Coronary artery (tissue), 2 donors: ENCODE results near the gene CHDH.
A peak's percentile ranks its signal among the peaks of the same experiment; 100 is the strongest.

ENCODE experiments used
- DNase-seq: peaks from one replicate; pipeline ENCODE4 v3.0.0-alpha.2; 2017; ENCODE audit warnings: low spot score
- H3K27ac ChIP-seq, 2 donors: fragments of 200-600 bp; sonication (generic); one replicate each; pipeline ENCODE4 v1.5.1; 2016 to 2019
- H3K4me3 ChIP-seq: fragments of 200-600 bp; sonication (generic); 2 replicates; pipeline ENCODE4 v1.5.1; 2016; ENCODE audit warnings: mild to moderate bottlenecking, moderate library complexity
- TF ChIP-seq, protein P1 (sequence below): fragments of 200-600 bp; sonication (generic); IDR thresholded peaks from one replicate; pipeline ENCODE4 v1.5.1; 2019; ENCODE audit warnings: antibody characterized with exemption

Gene CHDH

DNA sequence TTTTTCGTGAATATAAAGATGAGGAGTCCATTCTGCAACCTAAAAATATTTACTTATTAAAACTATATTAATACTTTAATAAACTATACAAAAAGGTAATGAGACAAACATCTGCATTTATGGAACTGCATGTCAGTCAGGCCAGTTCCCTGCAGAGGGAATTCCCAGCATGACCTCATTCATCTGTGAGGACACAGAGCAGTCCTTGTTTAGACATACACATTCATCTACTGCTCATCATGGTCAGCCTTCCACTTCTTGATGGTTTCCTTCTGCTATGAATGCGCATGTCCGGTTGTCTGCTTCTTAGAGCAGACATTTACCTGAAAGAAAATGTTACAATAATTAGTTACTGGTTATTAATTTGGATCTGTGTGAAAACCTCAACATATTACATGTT is 39.0 kb upstream of the CHDH start:
- TF ChIP-seq, protein P1, sequence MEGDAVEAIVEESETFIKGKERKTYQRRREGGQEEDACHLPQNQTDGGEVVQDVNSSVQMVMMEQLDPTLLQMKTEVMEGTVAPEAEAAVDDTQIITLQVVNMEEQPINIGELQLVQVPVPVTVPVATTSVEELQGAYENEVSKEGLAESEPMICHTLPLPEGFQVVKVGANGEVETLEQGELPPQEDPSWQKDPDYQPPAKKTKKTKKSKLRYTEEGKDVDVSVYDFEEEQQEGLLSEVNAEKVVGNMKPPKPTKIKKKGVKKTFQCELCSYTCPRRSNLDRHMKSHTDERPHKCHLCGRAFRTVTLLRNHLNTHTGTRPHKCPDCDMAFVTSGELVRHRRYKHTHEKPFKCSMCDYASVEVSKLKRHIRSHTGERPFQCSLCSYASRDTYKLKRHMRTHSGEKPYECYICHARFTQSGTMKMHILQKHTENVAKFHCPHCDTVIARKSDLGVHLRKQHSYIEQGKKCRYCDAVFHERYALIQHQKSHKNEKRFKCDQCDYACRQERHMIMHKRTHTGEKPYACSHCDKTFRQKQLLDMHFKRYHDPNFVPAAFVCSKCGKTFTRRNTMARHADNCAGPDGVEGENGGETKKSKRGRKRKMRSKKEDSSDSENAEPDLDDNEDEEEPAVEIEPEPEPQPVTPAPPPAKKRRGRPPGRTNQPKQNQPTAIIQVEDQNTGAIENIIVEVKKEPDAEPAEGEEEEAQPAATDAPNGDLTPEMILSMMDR: no peak
- Histone ChIP-seq H3K4me3 (no peak overlapping the region), H3K27ac (no peak overlapping the region)
- DNase-seq: no peak

DNA sequence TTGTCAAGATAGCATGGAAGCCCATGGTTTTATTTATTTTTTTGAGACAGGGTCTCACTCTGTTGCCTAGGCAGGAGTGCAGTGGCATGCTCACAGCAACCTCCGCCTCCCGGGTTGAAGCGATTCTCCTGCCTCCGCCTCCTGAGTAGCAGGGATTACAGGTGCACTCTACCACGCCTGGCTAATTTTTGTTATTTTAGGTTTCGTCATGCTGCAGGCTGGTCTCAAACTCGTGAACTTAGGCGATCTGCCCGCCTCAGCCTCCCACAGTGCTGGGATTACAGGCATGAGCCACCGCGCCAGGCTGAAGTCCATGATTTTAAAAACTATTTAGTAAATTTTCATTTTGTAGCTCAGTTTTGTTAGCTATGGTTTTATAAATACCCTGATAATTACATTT is 38.4 kb upstream of the CHDH start:
- DNase-seq: no peak
- Histone ChIP-seq H3K4me3 (no peak overlapping the region), H3K27ac (no peak overlapping the region)
- TF ChIP-seq, protein P1: no peak

GRCh38 chr3:53883008-53883407 is 36.8 kb upstream of the CHDH start:
- H3K27ac ChIP-seq: no peak overlapping the region

GRCh38 chr3:53881691-53882593 is 35.7 kb upstream of the CHDH start, which contains the start of gene ACTR8:
ACTR8 (minus strand) TSS chr3:53882152; CDS start chr3:53882101, 51 bp downstream.
- peak within 1 kb of the TSS; percentile 79 for H3K4me3 ChIP-seq
- peak within 1 kb of the TSS; percentile 69 to 90 for H3K27ac ChIP-seq
- peak; percentile 92 for DNase-seq
- TF ChIP-seq, protein P1: no peak

More at GRCh38 chr3:53883008-53883407, 36.8 kb upstream of the CHDH start:
- DNase-seq: no peak
- H3K4me3 ChIP-seq: no peak overlapping the region
- TF ChIP-seq, protein P1: no peak

DNA sequence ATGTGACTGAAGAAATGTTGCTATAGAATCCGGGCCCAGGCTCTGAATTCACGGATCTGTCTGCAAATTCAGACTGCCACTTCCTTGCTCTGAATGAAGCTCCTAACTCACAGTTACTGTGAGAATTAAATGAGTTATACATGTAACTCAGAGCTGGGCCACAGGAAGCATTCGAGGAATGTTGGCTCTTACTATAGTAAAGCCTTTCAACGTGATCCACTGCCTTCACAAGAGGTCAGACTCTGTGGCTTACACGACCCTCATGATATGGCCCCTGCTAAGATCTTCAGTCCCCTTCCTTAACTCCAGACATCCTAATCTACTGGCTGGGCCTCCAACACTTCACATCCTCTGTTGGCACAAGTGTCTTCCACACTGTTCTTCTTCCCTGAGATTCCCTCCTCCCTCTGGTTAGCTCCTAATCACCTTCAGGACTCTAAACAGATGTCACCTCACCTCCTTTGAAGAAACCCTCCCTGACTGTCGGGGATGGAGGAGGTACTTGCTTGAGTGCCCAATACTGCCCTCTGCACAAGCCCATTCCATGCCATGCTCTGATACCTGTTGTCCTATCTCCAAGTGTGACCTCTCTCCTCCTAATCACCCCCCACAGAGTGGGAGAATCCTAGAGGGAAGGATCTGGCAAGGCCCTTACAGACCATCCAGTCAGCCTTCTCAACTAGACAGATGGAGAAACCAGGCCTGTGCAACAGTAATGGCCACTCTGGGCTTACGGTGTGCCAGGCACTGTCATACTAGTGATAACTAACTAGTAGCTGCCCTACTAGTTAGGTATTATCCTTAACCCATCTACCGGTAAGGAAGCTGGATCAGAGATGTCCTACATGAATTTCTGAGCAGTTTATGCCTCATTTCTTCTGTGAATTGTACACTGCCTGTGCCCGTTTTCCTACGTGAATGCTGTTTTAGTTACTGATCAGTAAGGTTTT is 34.5 kb upstream of the CHDH start:
- H3K4me3 ChIP-seq: peak overlapping the region; percentile 79
- TF ChIP-seq, protein P1: no peak
- H3K27ac ChIP-seq: no peak overlapping the region
- DNase-seq: no peak

GRCh38 chr3:53865732-53866499 is 19.7 kb upstream of the CHDH start:
- Histone ChIP-seq H3K4me3 (no peak overlapping the region), H3K27ac (no peak overlapping the region)
- TF ChIP-seq, protein P1: no peak
- DNase-seq: no peak
